GM18907 (cell line): ENCODE data around the gene ATP2B2.

ENCODE experiments used
- ATAC-seq: cut with Tn5 transposase; IDR thresholded peaks from one replicate; pipeline ENCODE4 v1.9.1; 2021; ENCODE audit warnings: mild to moderate bottlenecking, moderate library complexity; ENCODE audit not compliant: unreplicated experiment

Gene ATP2B2

GRCh38 chr3:10350324-10350985 is 154.9 kb downstream of the ATP2B2 start:
- ATAC-seq, result no peak

GRCh38 chr3:10349801-10350200 is 155.6 kb downstream of the ATP2B2 start:
- no peak for ATAC-seq

- ATAC-seq, result no peak
Measured at GRCh38 chr3:10348404-10348721, 157.0 kb downstream of the ATP2B2 start.

GRCh38 chr3:10347648-10348403 is 157.6 kb downstream of the ATP2B2 start:
- no peak for ATAC-seq

- no peak for ATAC-seq
Measured at GRCh38 chr3:10345911-10346310, 159.5 kb downstream of the ATP2B2 start.

GRCh38 chr3:10344944-10345575 is 160.3 kb downstream of the ATP2B2 start:
- no peak for ATAC-seq

- no peak for ATAC-seq
Measured at GRCh38 chr3:10344147-10344943, 161.0 kb downstream of the ATP2B2 start.

- no peak for ATAC-seq
Measured at GRCh38 chr3:10343526-10343925, 161.9 kb downstream of the ATP2B2 start.

GRCh38 chr3:10342781-10343180 is 162.6 kb downstream of the ATP2B2 start:
- no peak for ATAC-seq

- ATAC-seq, result no peak
Measured at GRCh38 chr3:10341901-10342398, 163.4 kb downstream of the ATP2B2 start.

GRCh38 chr3:10340476-10340875 is 164.9 kb downstream of the ATP2B2 start:
- no peak for ATAC-seq

- no peak for ATAC-seq
Measured at GRCh38 chr3:10340046-10340445, 165.3 kb downstream of the ATP2B2 start.

GRCh38 chr3:10339376-10339955 is 165.9 kb downstream of the ATP2B2 start:
- no peak for ATAC-seq

- ATAC-seq, result no peak
Measured at GRCh38 chr3:10338591-10339353, 166.6 kb downstream of the ATP2B2 start.

- no peak for ATAC-seq
Measured at GRCh38 chr3:10338164-10338470, 167.3 kb downstream of the ATP2B2 start.

GRCh38 chr3:10337323-10338163 is 167.8 kb downstream of the ATP2B2 start:
- ATAC-seq, result no peak

GRCh38 chr3:10336761-10337160 is 168.6 kb downstream of the ATP2B2 start:
- no peak for ATAC-seq

- no peak for ATAC-seq
Measured at GRCh38 chr3:10335871-10336622, 169.3 kb downstream of the ATP2B2 start.
